ENCODE results near the gene SLC5A4.

DNA sequence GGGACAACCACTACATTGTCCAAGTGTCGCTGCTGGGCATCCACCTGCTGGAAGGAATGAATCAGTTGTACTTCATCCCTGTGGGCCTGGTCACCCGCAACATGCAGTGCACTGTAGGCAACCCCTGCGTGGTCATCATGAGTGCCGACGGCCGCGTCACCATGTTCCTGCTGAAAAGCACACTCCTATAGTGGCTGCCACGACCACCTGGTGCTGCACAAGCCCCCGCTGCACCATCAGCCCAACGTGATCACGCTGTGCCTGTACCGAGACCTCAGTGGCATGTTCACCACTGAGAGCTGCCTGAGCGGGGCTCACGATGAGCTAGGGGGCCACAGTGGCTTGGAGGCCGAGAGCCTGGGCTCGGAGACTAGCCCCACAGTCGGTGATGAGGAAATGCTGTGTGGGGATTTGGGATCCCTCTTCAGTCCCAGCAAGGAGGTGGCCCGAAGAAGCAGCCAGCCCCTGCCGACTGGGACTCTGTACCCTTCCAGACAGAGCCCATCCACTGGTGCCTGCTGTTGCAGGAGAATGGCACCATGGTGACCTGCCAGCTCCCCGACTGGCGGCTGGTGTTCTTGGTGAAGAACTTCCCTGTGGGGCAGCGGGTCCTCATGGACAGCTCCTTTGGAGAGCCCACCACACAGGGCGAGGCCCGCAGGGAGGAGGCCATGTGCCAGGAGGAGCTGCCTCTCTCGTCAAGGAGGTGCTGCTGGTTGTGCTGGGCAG lies 15.7 kb upstream of the SLC5A4 start:
- TF ChIP-seq, protein P1, sequence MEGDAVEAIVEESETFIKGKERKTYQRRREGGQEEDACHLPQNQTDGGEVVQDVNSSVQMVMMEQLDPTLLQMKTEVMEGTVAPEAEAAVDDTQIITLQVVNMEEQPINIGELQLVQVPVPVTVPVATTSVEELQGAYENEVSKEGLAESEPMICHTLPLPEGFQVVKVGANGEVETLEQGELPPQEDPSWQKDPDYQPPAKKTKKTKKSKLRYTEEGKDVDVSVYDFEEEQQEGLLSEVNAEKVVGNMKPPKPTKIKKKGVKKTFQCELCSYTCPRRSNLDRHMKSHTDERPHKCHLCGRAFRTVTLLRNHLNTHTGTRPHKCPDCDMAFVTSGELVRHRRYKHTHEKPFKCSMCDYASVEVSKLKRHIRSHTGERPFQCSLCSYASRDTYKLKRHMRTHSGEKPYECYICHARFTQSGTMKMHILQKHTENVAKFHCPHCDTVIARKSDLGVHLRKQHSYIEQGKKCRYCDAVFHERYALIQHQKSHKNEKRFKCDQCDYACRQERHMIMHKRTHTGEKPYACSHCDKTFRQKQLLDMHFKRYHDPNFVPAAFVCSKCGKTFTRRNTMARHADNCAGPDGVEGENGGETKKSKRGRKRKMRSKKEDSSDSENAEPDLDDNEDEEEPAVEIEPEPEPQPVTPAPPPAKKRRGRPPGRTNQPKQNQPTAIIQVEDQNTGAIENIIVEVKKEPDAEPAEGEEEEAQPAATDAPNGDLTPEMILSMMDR (conservative IDR thresholded peaks at IDR 0.05) = no peak
- no peak for TF ChIP-seq EZH2 (IDR thresholded peaks at IDR 0.05; ENCODE audit: low read depth)
